ENCODE results near the gene MUC5B.
"Not testable (repeated sequence)": the region's sequence is repeated elsewhere in the genome, so short reads cannot be mapped to it uniquely, and the experiment has no call there.

The MUC5B gene

GRCh38 chr11:1202154-1202775 lies 20.6 kb upstream of the MUC5B start:
- DNase-seq (ENCODE audit: low spot score), result peak; percentile 7

DNA sequence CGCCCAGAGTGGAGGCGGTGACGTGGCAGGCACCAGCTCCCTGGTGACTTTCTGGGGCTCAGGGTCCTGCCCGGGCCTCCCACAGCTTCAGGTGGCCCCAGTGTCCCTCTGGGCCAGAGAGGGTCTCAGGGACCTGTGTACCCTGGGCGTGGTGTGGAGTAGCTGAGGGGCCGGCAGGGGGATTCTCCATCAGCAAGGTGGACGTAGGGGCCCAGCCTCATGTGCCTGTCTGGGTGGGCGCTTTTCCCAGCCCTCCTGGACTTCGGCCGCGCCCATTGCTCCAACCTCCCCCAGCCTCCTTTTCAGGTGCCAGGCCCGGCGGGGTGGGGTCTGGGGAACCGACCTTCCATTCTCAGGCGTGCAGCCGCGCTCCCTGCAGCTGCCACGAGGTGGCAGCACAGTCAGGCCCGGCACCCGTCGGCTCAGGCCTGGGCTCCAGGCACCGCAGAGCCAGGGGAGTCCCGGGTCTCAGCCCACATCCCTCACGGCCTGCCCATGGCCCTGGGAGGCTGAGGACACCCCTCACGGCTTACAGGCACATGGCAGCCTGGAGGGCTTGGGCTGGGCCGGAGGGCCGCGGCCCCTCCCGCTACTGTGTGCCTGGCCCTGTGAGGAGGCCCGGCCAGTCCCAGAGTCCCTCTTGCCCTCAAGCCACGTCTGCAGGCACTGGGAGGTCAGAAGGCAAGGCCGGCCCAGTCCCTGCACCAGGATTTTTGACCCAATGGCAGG lies 19.9 kb upstream of the MUC5B start:
- peak; percentile 49 for DNase-seq (ENCODE audit: low spot score)

- DNase-seq (ENCODE audit: low spot score), result no peak
Measured at GRCh38 chr11:1203505-1204271, 19.2 kb upstream of the MUC5B start.

GRCh38 chr11:1204381-1205101 lies 18.3 kb upstream of the MUC5B start:
- DNase-seq (ENCODE audit: low spot score), result no peak

- no peak for DNase-seq (ENCODE audit: low spot score)
Measured at GRCh38 chr11:1205121-1205986, 17.5 kb upstream of the MUC5B start.

- no peak for DNase-seq (ENCODE audit: low spot score)
Measured at GRCh38 chr11:1205987-1206331, 16.9 kb upstream of the MUC5B start.

DNA sequence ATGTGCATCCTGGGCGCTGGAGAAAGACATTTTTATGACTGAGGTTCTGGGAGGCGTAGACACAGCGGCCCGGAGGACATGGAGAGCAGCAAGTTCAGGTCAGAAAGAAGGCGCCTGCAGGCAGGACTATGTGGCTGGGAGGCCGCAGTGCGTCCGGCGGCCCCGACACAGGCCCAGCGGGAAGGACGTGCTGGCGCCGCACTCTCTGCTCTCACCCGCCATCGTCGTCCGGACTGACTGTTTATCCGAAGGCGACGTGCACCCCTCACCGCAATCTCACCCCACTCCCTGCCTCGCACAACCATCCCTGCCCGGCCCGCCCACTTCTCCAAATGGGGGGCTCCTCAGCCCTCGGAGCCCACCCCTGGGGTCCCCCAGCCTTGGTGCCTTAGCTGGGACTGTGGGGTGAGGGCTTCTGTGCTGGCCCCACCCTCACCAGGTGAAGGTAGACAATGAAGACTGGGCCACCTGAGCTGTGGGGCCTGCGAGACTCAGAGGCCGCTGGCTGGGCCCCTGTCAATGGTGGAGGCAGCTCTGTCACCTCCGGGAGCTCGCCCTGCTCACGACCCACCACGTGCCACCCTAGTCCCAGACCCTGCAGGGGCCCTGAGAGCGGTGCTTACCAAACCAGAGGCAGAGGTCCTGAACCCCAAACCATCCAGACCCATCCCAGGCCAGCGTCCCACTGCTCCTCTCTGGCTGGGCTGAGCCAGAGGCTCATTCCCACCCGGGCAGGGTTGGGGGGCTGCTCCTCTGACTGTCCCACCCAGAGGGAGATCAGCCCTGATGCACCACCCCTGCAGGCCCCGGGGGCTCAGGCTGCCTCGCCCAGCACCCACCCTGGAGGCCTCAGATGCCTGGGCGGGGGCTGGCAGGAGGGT lies 16.2 kb upstream of the MUC5B start:
- DNase-seq (ENCODE audit: low spot score), result no peak

DNA sequence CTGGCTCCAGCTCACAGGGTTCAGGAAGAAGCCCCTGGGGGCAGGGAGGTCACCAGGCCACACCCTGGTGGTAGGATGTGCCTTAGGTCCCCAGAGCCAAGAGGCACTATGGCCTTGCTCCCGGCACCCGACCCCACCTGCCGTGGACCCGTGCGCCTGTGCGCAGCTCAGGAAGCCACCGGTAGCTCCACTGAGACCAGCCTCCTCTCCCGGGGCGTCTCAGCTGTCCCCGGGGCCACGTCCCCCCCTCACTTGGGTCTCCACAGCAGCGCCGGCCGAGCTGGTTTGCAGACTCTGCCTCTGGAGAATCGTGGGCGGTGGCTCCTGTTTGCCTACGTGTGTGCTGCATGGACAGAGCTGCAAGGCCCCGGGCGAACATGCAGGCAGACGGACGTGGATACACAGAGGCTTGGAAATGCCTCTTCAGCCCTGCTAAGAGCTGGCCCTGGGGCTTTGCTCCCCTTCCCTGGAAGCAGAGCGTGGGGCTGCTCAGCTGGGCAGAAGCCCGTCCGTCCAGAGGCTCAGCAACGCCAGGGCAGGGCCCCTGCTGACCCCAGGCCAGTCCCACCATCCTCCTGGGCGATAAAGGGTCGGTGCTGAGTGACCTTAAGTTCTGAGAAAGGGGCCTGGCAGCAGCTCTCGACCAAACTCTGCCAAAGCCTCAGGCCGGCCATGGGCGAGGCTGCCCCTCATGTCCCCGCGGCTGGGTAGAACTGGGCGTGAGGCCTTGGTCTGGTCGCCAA lies 15.3 kb upstream of the MUC5B start:
- DNase-seq (ENCODE audit: low spot score), result no peak

DNA sequence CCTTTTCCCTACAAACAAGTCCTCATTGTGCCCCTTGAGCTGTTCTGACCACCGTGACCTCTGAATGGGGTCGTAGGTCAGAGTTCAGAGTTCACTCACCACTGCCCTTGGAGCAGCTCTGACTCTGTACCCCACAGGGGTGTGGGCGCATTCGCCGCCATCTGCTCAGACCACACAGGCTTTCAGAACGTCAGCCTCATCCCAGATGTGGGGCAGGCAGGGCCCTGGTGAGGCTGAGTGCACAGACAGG lies 14.8 kb upstream of the MUC5B start:
- no peak for DNase-seq (ENCODE audit: low spot score)

GRCh38 chr11:1208394-1209261 lies 14.2 kb upstream of the MUC5B start:
- DNase-seq (ENCODE audit: low spot score), result no peak

GRCh38 chr11:1209371-1210057 lies 13.4 kb upstream of the MUC5B start:
- no peak for DNase-seq (ENCODE audit: low spot score)

GRCh38 chr11:1211838-1212237 lies 11.0 kb upstream of the MUC5B start:
- DNase-seq (ENCODE audit: low spot score), result no peak

GRCh38 chr11:1215826-1216225 lies 7.0 kb upstream of the MUC5B start:
- DNase-seq (ENCODE audit: low spot score), result not testable (repeated sequence)

DNA sequence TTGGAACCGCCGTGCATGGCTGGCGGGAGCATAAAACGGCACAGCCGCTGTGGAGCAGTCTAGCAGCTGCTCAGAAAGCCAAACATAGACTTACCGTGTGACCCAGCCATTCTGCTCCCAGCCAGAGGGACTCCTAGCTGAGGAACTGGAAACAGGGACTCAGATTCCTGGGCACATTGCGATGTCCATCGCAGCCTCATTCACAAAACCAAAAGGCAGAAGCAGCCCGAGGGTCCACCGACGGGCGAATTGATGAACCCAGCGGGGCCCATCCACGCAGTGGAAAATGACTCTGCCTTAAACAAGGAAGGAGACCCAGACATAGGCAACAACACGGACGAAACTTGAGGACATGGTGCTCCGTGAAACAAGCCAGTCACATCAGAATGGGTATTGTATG lies 5.7 kb upstream of the MUC5B start:
- no peak for DNase-seq (ENCODE audit: low spot score)

DNA sequence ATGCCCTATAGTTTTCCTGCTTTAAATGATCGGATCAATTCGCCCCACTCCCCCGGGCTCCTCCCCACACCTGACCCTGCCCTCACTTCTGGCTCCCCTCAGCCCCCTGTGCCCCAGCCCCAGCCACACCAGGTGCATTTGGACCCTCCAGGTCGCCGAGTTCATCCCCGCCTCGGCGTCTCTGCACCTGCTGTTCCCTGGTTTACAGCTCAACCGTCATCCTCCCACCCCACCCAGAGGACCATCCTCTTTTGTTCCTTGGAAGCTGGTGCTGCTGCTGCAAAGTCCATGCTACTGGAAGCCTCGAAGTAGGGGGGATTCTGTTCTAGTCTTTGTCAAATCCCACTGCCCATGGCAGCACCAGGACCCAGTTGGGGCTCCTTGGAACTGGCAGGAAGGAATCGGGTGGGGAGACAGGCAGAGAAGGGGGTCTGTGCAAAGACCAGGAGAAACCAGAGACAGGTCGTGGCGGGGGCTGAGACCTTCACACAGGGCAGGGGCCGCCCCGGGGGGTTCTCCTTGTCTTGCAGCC lies 4.5 kb upstream of the MUC5B start:
- no peak for DNase-seq (ENCODE audit: low spot score)

DNA sequence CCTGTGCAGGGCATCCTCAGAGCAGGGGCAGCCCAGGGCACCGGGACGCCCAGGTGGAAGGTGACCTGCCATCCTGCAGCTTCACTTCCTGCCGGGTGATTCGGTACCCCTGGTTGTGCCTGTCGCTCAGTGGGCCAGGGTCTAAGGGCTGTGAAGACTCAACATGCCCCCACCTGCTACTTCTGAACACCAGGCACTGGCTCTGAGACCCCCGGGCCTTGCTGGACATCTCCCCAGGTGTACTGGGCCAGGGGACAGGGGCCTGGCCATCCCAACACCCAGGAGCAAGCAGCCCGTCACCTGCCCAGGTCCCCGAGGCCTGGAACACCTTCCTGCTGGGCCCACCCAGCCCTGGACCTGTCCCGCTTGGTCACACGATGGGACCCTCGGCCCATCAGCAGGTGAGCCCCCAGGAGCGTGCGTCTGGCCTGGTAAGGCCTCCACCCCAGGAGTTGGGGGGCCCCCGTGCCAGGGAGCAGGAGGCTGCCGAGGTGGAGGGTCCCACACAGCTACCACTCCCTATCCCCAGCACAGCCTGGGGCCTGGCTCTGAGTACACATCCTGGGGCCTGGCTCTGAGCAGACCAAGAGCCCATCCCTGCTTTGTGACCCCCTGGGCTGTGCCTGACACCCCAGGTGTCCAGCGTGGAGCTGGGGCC lies 3.9 kb upstream of the MUC5B start:
- no peak for DNase-seq (ENCODE audit: low spot score)

- DNase-seq (ENCODE audit: low spot score), result no peak
Measured at GRCh38 chr11:1219446-1219833, 3.4 kb upstream of the MUC5B start.
